Suppressor macrophage treated with lipopolysaccharide for 4 hours (primary cell): ENCODE results near the gene LMNA.
A peak's percentile ranks its signal among the peaks of the same experiment; 100 is the strongest.

Source experiments
- DNase-seq: peaks from one replicate; pipeline ENCODE4 v3.0.0-alpha.2; 2020

Gene LMNA

DNA sequence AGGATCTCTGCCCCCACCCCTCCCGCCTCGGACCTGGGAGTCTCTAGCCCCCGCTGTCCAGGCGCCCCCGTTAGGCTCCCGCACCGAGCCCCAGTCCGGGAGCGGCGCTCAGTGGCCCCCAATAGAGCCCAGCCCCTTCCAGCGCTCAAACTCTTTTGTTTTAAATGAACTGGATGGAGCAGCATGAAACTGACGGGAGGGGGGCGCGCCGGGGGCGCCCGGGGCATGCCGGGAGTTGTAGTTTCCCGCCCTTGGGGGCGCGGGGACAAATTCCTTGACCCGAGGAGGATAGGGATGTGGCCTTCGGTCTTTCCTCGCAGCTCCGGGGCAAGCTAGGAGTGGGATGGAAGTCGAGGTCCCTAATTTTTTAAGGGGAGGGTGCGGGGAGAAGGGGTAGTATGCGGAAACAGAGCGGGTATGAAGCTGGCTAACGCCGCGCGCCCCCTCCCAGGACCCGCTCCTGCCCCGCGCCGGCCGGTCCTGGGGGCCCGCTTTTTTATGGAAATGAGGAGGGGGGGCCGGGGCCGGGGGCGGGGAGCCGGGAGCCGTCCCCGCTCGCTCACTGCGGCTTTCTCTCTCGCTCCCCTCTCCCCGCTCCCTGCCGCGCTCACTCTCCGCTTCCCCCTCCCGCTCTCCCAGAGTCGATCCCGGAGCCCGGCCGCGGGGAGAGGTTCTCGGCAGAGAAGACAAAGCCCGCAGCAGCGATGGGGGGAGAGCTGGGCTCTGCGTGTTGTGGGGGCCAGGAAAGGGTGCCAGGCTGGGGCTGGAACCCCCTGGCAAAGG lies 32.0 kb upstream of the LMNA start, which contains the start of gene MEX3A:
Gene MEX3A (minus strand): TSS at position 157 of the 783 bp plus-strand sequence. CDS start 467 bp downstream, outside the sequence.
- DNase-seq, result peak; percentile 59

DNA sequence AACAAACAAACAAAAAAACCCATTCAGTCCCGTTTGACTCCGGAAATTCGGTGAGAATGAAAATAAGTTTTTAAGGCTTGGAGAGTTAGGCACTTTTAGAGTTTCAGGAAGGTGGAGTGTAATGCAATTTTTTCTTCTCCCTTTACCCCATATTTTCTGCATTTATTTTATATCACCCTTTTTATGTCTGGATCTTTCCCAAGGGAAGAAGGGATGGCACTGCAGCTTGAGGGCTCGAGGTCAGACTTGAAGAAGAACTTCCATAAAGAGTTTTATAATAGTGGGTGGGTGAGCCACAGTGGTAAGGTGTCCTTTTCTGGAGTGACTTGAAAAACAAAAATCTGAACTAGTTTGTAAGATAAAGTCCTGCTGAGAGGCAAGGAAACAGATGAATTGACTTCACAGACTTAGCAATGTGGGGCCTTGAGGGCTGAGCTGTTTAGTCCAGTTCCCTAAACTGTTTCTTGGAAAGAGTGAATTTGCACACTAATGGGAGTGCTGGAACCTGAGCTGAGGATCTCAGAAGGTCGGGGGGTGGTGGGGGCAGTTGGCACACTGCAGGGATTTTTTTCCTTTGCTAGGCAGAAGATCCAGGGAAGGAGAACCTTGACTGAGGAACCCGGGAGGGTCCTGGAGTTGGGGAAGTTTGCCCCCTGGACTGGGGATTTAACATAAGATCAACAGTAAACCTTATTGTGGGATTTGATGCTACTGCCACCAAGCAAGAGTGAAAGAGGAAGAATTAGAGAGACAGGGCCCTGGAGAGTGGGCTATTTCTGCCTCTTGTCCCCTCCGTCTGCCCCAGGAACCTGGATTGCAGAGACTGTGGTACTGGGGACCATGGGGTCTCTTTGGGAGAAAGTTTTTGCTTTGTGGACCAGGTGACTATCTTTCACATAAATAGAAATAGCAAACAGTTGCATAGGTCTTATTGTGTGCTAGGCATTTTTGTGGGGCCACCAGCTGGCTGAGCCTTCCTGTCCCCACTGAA lies 30.4 kb upstream of the LMNA start:
- no peak for DNase-seq

DNA sequence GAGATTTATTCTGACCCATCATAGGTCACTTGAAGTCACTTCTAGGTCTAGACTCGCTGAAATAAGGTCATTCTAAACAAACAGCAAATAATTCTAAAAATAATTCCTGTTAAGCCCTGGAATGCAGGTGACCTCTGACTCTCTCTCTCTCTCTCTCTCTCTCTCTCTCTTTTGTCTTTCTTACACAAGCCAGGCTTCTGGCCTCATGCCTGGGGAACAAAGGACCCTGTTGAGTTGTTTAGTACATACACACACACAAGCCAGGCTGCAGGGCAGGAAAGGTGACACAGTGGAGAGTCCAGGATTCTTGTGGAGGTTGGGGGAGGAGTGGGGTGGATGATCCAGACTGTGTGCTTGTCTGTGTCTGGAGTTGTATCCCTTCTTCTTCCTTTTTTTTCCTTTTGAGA lies 28.3 kb upstream of the LMNA start:
- no peak for DNase-seq

DNA sequence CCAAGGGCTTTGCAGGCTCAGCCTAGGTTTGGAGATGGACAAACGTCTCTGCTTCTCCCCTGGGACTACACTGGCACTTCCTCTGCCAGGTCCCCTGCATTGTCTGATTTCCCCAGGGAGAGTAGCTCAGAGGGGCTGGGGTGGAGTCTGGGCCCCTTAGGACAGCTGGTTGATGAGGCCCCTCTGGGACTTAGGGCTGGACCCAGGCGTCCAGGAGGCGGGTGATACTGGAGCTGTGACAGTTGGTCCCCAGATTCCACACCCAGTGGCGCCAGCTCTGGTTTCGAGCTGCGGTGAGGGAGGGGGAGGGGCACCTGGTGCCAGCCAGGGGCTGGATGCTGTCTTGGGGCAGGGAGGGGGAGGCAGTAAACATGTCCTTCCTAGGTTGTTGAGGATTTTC lies 24.8 kb upstream of the LMNA start:
- no peak for DNase-seq

- peak; percentile 85 for DNase-seq
Observed at GRCh38 chr1:156090138-156090839, 24.2 kb upstream of the LMNA start.

- peak; percentile 87 for DNase-seq
Observed at GRCh38 chr1:156090840-156091188, 23.7 kb upstream of the LMNA start.

GRCh38 chr1:156091610-156092009 lies 22.9 kb upstream of the LMNA start:
- DNase-seq, result no peak

GRCh38 chr1:156095906-156096508 lies 18.5 kb upstream of the LMNA start:
- no peak for DNase-seq

DNA sequence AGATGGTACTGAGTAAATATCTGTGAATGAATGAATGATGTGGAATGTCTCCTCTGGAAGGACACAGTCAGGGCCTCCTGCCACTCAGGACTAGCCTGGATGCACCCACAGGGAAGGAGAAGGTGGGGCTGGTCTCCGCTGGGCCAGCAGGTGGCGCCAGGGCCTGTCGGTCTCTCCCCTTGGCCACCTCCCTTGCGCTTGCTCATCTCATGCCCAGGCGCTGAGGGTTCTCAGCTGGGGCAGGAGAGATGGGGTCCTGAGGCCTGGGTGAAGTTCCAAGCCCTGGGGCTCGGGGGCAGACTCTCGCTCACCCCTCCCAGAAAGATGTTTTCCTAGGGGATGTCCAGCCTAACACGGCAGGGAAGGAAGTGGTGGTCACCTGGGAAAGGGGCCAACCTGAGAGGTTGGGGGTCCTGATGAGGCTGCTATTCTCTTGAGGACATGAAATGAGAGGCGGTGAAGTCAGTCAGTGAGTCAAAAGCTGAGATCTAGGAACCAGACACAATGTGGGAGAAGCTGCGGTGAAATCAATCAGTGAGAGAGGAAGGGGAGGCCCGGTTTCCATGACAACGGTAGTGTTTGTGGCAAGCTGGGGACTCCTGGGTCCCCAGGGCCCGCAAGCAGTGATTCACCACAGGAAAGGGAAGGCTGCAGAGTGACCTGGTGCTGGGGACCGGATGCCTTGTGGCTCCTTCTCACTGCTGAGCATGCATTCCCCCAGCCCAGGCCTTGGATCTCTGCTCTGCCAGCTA lies 17.7 kb upstream of the LMNA start:
- peak; percentile 90 for DNase-seq

DNA sequence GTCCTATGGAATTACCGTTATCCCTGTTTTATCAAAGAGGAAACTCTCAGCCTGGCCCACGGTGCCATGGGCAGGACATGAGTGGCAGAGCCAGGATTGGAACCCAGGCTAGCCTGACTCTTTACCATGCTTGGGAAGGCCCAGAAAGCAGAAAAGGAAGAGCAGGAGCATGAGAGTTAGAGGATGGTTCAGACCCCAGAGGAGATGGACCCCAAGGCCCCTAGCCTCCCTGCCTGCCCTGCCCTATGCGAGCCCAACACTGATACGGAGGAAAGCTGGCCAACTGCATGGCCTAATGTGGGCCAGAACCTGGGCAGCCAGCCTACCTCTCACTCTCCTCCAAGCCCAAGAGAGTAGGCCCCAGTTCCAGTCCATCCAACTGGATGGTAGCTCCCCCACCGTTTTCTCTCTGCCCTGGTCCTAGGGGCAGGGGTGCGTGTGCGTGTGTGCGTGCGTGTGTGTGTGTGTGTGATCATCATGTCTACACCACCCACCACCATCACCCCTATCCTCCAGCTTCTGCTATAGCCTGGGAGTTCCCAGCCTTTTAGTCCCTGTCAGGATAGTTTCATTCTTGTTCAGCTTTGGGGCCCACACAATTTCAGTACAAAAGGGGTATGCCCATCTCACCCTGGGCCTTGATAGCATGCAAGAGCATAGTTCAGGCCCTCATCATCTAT lies 16.9 kb upstream of the LMNA start:
- DNase-seq, result peak; percentile 67

DNA sequence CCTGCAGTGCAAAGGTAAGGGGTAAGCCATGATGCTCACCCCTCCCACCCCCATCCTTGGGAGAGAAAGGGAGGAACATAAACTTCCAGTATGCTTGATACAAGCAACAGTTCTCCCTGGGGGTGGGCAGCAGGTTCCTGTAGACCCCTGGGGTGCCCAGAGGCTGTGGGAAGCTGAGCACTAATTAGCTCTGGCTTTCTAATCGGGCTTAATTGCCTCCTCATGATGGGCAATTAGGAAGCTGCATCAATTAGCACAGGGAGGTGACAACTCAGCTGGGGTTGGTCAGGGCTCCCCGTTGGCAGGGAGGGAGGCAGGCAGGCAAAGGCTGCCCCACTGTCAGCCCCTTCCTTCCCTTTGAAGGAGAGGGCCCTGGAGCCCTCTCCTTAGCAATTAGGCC lies 15.7 kb upstream of the LMNA start:
- DNase-seq, result no peak

- DNase-seq, result no peak
Observed at GRCh38 chr1:156099282-156099681, 15.2 kb upstream of the LMNA start.

- DNase-seq, result no peak
Observed at GRCh38 chr1:156100205-156100995, 14.1 kb upstream of the LMNA start.

DNA sequence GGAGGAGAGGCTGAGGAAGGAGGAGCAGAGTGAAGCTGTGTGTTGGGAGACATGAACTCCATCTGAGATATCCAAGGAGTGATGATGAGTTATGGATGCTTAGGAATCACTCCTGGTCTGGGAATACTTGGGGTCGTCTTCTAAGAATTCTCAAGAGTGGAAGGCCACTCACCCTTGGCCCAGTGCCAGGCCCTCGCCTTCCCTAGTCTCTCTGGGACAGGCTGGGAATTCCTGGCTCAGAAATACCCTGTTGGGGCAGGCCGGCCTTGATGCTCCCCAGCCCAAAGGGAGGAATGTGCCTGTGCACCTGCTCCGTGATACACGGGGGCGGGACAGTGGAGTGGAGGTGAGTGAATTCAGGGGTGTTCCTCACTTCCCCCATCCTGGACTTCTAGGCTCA lies 12.6 kb upstream of the LMNA start:
- no peak for DNase-seq

DNA sequence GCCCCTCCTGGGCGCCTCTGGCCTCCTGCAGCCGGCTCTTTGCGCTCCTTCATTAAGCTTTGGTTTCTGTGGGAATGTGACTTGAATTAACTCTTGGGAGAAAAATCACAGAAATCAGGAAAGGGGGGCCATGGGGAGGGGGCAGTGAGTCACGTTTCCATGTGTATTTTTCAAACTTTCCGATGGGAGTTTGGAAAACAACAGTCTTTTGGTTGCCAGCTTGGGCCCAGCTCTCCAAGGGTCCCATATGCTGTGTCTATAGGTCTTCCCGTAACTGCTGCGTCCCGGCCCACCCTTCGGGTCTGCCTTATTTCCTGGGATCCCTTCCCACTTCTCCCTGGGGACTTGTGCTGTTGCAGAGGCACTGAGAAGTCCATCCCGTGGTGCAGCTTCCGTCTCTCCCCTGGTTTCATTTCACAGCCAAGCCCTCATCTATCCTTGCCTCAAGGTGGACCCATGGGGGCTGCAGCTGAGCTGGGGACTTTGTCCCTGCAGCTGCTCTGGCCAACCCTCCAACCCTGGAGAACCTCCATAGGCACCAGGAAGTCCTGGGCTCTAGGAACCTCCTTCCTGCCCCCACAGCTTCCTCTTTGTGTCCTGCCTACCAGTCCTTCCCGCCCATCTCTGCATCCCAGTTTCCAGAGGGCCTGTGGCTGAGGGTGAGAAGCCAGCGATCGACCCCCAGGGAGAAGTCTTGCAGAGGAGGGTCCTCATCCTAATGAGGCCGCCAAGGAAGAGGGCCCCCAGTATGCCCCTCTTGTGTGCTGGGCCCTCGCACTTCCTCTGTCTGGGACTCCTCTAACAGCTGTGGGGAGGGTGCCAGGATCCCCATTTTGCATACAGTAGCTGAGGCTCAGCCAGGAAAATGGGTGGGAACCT lies 11.6 kb upstream of the LMNA start:
- DNase-seq, result peak; percentile 61

DNA sequence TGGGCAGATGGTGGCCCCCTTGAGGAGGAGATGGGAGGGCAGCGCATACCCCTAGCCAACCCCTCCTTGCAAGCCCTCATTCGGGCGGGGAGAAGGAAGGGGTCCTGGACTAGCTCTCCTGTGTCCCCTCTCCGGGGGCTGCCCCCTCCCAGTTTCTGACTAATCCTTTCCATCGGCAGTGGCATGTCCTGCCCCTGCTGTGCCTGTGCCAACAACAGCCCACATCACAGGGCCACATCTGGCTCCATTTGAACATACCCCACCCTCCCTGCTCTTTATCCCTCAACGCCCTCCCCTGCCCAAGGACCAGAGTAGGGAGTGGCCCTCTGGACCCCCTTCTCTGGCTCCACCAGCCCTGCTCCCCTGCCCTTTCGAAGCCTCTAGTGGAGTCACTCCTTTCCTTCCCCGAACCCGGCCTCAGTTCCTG lies 11.0 kb upstream of the LMNA start:
- no peak for DNase-seq

GRCh38 chr1:156104065-156104810 lies 10.3 kb upstream of the LMNA start:
- DNase-seq, result peak; percentile 57
